HepG2 (cell line): Measurements from ENCODE around the gene ATP8A2. TPM values are rescaled to one million over a fixed set of nuclear protein-coding genes. Genes with fewer than 3 reads are reported as not detected.

ENCODE experiments used
- ATAC-seq: fragments of 200-7000 bp; cut with Tn5 transposase; 3 replicates; pipeline ENCODE4 v1.9.1; 2020; ENCODE audit warnings: mild to moderate bottlenecking, moderate library complexity
- BruUV-seq: library from RNA; stranded (reverse); fragments of 400-500 nt; replicated peaks from 2 replicates; lab custom pipeline; 2021; lab: Mats Ljungman, UMichigan
- CTCF ChIA-PET: fragments of 300-600 bp; formaldehyde crosslinking; extraction: SDS; loops from one replicate; lab custom pipeline; 2021; ENCODE audit warnings: low total read pairs, inconsistent platforms, low intra/inter-chr PET ratio; lab: Yijun Ruan, JAX
- POLR2A ChIA-PET: fragments of 350-600 bp; sonication (Branson Sonifier 250); formaldehyde crosslinking; loops from one replicate; lab custom pipeline; 2020; ENCODE audit warnings: antibody characterized with exemption, inconsistent platforms; lab: Yijun Ruan, JAX
- DNase-seq: peaks from one replicate; pipeline ENCODE4 v3.0.0-alpha.2; 2015; ENCODE audit warnings: low spot score
- FAIRE-seq: peaks from 3 replicates; lab custom pipeline; 2011; peaks lifted over from hg19 to GRCh38; lab: Jason Lieb, UNC
- H2AFZ ChIP-seq: one replicate; pipeline ENCODE4 v1.6.1; 2011; ENCODE audit warnings: low read length, inconsistent platforms
- H3K27ac ChIP-seq: fragments of 300-600 bp; 3 replicates; pipeline ENCODE4 v1.8.0; 2011; ENCODE audit warnings: mixed run types, mild to moderate bottlenecking, mixed read lengths, low read length, inconsistent platforms; ENCODE audit not compliant: insufficient read depth; ENCODE audit errors: extremely low read length
- H3K27me3 ChIP-seq, 2 experiments: fragments of 200-600 bp in 1 of 2; 2 replicates in 1 of 2; 3 replicates in 1 of 2; pipeline versions ENCODE4 v1.6.0 to v1.8.0; 2011; ENCODE audit warnings: low read length in 2 of 2, mild to moderate bottlenecking in 2 of 2, moderate library complexity in 2 of 2, inconsistent platforms in 1 of 2; ENCODE audit not compliant: insufficient read depth in 2 of 2, control insufficient read depth in 1 of 2
- H3K36me3 ChIP-seq, 2 experiments: fragments of 200-600 bp in 1 of 2; replicated peaks in 1 of 2; 2 replicates in 1 of 2; 3 replicates in 1 of 2; pipeline versions ENCODE4 v1.5.1 to v1.8.0; 2011; ENCODE audit warnings: low read length in 2 of 2, inconsistent platforms in 1 of 2; ENCODE audit not compliant: insufficient read depth in 2 of 2, control insufficient read depth in 1 of 2
- H3K4me1 ChIP-seq: 2 replicates; pipeline ENCODE4 v1.5.1; 2012; ENCODE audit warnings: low read length, inconsistent platforms; ENCODE audit not compliant: insufficient read depth
- H3K4me2 ChIP-seq: 2 replicates; pipeline ENCODE4 v1.6.0; 2011; ENCODE audit warnings: low read depth, low read length, inconsistent platforms
- H3K4me3 ChIP-seq, 3 experiments: fragments of 200-600 bp in 1 of 3; sonication (generic), shearing (Covaris generic) in 1 of 3; replicated peaks in 1 of 3; 2 replicates each; pipeline ENCODE4 v1.5.1; 2011 to 2016; ENCODE audit warnings: low read length in 3 of 3, inconsistent platforms in 2 of 3, low read depth in 2 of 3, mild to moderate bottlenecking in 2 of 3, control low read depth in 1 of 3, mixed read lengths in 1 of 3; ENCODE audit not compliant: insufficient read depth in 1 of 3
- H3K79me2 ChIP-seq: one replicate; pipeline ENCODE4 v1.6.1; 2011; ENCODE audit warnings: low read length, inconsistent platforms; ENCODE audit not compliant: insufficient read depth
- H3K9ac ChIP-seq: 2 replicates; pipeline ENCODE4 v1.6.0; 2011; ENCODE audit warnings: mild to moderate bottlenecking, low read depth, low read length, inconsistent platforms; ENCODE audit not compliant: insufficient read depth
- H3K9me3 ChIP-seq: 2 replicates; pipeline ENCODE4 v1.5.1; 2012; ENCODE audit warnings: mild to moderate bottlenecking, low read length
- H4K20me1 ChIP-seq: 2 replicates; pipeline ENCODE4 v1.6.0; 2011; ENCODE audit warnings: inconsistent platforms, mild to moderate bottlenecking, low read length, moderate library complexity; ENCODE audit not compliant: insufficient read depth
- FOXA1 ChIP-seq, 2 experiments: fragments of 450-650 bp in 1 of 2; sonication (generic) in 1 of 2; formaldehyde crosslinking in 1 of 2; IDR thresholded peaks; 2 replicates each; pipeline versions ENCODE4 v1.4.0 to v1.6.1; 2016 to 2020; ENCODE audit warnings: missing genetic modification reagents in 1 of 2
- FOXA3 ChIP-seq: IDR thresholded peaks from 2 replicates; pipeline ENCODE4 v1.6.1; 2016; ENCODE audit warnings: missing genetic modification reagents, missing compliant biosample characterization
- SP4 ChIP-seq: sonication (generic); formaldehyde crosslinking; IDR thresholded peaks from 2 replicates; pipeline ENCODE4 v1.8.1; 2023; ENCODE audit warnings: mild to moderate bottlenecking, missing genetic modification reagents
- ZNF230 ChIP-seq: sonication (generic); formaldehyde crosslinking; IDR thresholded peaks from 2 replicates; pipeline ENCODE4 v1.4.0; 2020; ENCODE audit warnings: mild to moderate bottlenecking, missing genetic modification reagents
- ZNF280D ChIP-seq: sonication (generic); formaldehyde crosslinking; IDR thresholded peaks from 2 replicates; pipeline ENCODE4 v1.5.1; 2020; ENCODE audit warnings: mild to moderate bottlenecking, missing genetic modification reagents
- WGBS: methylation state at CpG from one replicate; pipeline ENCODE4 v1.1.6; 2017; ENCODE audit warnings: low lambda C conversion rate; 5-methylcytosine and 5-hydroxymethylcytosine counted together
- in situ Hi-C: cut with HindIII; loops from 2 replicates; pipeline ENCODE4 v1.10.0; 2017; ENCODE audit warnings: low pct_unique_long_range_greater_than_20kb; ENCODE audit not compliant: extremely low pct_ligation_motif_present
- intact Hi-C: fragments of 100-400 bp; cut with micrococcal nuclease; formaldehyde crosslinking; loops from one replicate; pipeline ENCODE4 v1.10.0; 2022; ENCODE audit not compliant: unreplicated experiment
- polyA plus RNA-seq, 8 experiments: library from polyadenylated mRNA; depleted of rRNA in 3 of 8; stranded (reverse) in 7 of 8; unstranded in 1 of 8; fragments of >200 nt; fragmentation: Illumina TruSeq in 4 of 8; extraction: Trizol in 4 of 8; gene quantifications; 2 replicates each; pipeline versions ENCODE4 v1.2.1 to v1.2.3, GENCODE V29; 2011 to 2016; ENCODE audit warnings: low read depth in 4 of 8, missing spikeins in 1 of 8, mixed read lengths in 1 of 8; ENCODE audit not compliant: insufficient read depth in 1 of 8
- total RNA-seq, 5 experiments: library from RNA; depleted of rRNA; stranded (reverse); fragments of >200 nt; fragmentation: Illumina TruSeq; extraction: Trizol; gene quantifications; 2 replicates each; pipeline ENCODE4 v1.2.3, GENCODE V29; 2016; ENCODE audit warnings: low read depth in 1 of 5

The ATP8A2 gene
- total and polyA plus RNA-seq, 2 of the 13 experiments (the other 11 are each of a cell fraction or from before 2014, with no cell fraction given): 0.09 TPM; not detected in 1

DNA sequence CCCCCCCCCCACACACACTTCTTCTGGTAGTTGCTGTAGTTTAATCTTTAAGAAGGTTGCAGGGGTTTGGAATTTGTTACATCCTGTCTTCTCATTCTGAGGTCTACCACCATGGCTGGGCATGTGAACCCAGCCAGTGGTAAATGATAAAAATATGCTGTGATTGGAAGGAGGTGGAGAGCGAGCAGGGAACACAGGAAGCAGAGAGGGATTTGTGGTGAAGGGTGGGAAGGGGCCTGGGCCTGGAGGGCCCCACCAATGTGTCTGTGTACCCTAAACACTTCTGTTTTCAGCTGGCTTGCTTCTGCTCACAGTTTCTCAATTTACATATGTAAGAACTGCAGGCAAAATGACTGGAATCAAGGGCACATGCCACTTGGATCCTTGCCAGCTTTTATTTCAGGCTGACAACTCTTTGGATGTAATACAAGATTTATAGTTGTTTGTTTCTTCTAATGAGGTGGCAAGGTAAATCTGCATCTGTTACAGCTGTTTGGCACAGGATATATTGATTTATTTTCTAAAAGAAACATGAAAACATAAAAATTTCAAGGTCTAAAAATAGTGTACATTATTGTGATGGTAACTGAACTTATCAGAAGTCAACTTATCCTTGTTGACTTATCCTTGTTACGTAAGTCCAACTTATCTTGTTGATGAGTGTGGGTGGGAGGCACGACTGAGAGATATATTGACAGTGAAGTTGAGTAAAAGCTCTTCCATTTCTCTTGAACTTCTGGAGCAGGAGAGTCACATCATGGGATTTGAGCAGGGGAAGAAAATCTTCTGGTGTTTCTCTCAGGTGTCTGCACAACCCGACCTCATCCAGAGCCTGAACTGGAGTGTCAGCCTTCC, 366.8 kb downstream of the ATP8A2 start:
- Histone ChIP-seq H3K79me2 (no peaks in the 10 kb centered on the region), H2AFZ (no peak overlapping the region), H3K27ac (no peak overlapping the region), H3K9ac (no peak overlapping the region), H3K27me3 (peaks cover 0 to 1% of the 10 kb centered on the region in 2 experiments; a peak in 1 of 5 replicates), H4K20me1 (no peaks in the 10 kb centered on the region), H3K36me3 (no peaks in the 10 kb centered on the region), H3K9me3 (no peaks in the 10 kb centered on the region), H3K4me1 (no peaks in the 10 kb centered on the region), H3K4me2 (no peak overlapping the region), H3K4me3 (no peak overlapping the region)
- no peak for TF ChIP-seq SP4
- TF ChIP-seq FOXA1 (IDR thresholded peaks at IDR 0.05): no peak
- 0 out of 2 replicates have a peak, but pooled peaks have one; percentile 26 for TF ChIP-seq FOXA1 (CRISPR knock-in tag; IDR thresholded peaks at IDR 0.05)
- TF ChIP-seq ZNF280D (CRISPR knock-in tag): no peak
- no peak for TF ChIP-seq ZNF230 (CRISPR knock-in tag)
- TF ChIP-seq FOXA3 (CRISPR knock-in tag): peak; percentile 36; the same call in 1 of the 2 replicates
- intact Hi-C loops (no loop called here), in situ Hi-C loops (no loop called here)
- BruUV-seq: no TSS peak
- WGBS: under 1% methylated on average over 4 of the region's 4 CpGs
- POLR2A ChIA-PET: no interaction called here
- FAIRE-seq (no peak), ATAC-seq (no peak), DNase-seq (no peak)
- CTCF ChIA-PET: no interaction called here
